ENCODE measurements around the gene DUSP5.
"Not testable (repeated sequence)": the region's sequence is repeated elsewhere in the genome, so short reads cannot be mapped to it uniquely, and the experiment has no call there.

The DUSP5 gene

GRCh38 chr10:110524179-110524858 lies 26.6 kb downstream of the DUSP5 start:
- no peak for DNase-seq

GRCh38 chr10:110524859-110525232 lies 27.1 kb downstream of the DUSP5 start:
- DNase-seq, result no peak

GRCh38 chr10:110525349-110526260 lies 27.9 kb downstream of the DUSP5 start:
- DNase-seq, result no peak

GRCh38 chr10:110527731-110528171 lies 30.0 kb downstream of the DUSP5 start:
- no peak for DNase-seq

- DNase-seq, result no peak
Observed at GRCh38 chr10:110528224-110528996, 30.7 kb downstream of the DUSP5 start.

- DNase-seq, result not testable (repeated sequence)
Observed at GRCh38 chr10:110528997-110529524, 31.4 kb downstream of the DUSP5 start.

GRCh38 chr10:110529596-110530011 lies 31.9 kb downstream of the DUSP5 start:
- DNase-seq, result no peak

- DNase-seq, result no peak
Observed at GRCh38 chr10:110530131-110530831, 32.6 kb downstream of the DUSP5 start.

- DNase-seq, result no peak
Observed at GRCh38 chr10:110531687-110532086, 34.0 kb downstream of the DUSP5 start.

- DNase-seq, result not testable (repeated sequence)
Observed at GRCh38 chr10:110532628-110533027, 34.9 kb downstream of the DUSP5 start.

GRCh38 chr10:110533149-110533548 lies 35.4 kb downstream of the DUSP5 start:
- DNase-seq, result no peak

- DNase-seq, result no peak
Observed at GRCh38 chr10:110534571-110534970, 36.9 kb downstream of the DUSP5 start.

GRCh38 chr10:110535958-110536891 lies 38.5 kb downstream of the DUSP5 start:
- peak; percentile 76 for DNase-seq

- DNase-seq, result no peak
Observed at GRCh38 chr10:110539091-110539490, 41.4 kb downstream of the DUSP5 start.

- no peak for DNase-seq
Observed at GRCh38 chr10:110540031-110540430, 42.3 kb downstream of the DUSP5 start.

GRCh38 chr10:110544958-110545537 lies 47.3 kb downstream of the DUSP5 start:
- no peak for DNase-seq

- DNase-seq, result no peak
Observed at GRCh38 chr10:110546077-110546476, 48.4 kb downstream of the DUSP5 start.

- no peak for DNase-seq
Observed at GRCh38 chr10:110546499-110547110, 48.9 kb downstream of the DUSP5 start.

- no peak for DNase-seq
Observed at GRCh38 chr10:110547139-110547761, 49.5 kb downstream of the DUSP5 start.

- no peak for DNase-seq
Observed at GRCh38 chr10:110548002-110548401, 50.3 kb downstream of the DUSP5 start.

All from NK-92 treated with Interleukin-12 subunit alpha and Interleukin-12 subunit beta, amount 100 ng/mL, for 24 hours (cell line).